OCI-LY3 (cell line): Measurements from ENCODE around the gene GMPPA.

Experiments used
- EZH2phosphoT487 ChIP-seq: fragments of 200-600 bp; shearing (Covaris generic); IDR thresholded peaks from 2 replicates; pipeline ENCODE4 v1.6.1; 2018; ENCODE audit warnings: antibody characterized with exemption, mixed run types, low read depth
- TF ChIP-seq, protein P1 (sequence below): fragments of 200-600, 300-600 bp; sonication (generic); IDR thresholded peaks from 2 replicates; pipeline ENCODE4 v1.5.1; 2014; ENCODE audit warnings: antibody characterized with exemption, low read length, low read depth

DNA sequence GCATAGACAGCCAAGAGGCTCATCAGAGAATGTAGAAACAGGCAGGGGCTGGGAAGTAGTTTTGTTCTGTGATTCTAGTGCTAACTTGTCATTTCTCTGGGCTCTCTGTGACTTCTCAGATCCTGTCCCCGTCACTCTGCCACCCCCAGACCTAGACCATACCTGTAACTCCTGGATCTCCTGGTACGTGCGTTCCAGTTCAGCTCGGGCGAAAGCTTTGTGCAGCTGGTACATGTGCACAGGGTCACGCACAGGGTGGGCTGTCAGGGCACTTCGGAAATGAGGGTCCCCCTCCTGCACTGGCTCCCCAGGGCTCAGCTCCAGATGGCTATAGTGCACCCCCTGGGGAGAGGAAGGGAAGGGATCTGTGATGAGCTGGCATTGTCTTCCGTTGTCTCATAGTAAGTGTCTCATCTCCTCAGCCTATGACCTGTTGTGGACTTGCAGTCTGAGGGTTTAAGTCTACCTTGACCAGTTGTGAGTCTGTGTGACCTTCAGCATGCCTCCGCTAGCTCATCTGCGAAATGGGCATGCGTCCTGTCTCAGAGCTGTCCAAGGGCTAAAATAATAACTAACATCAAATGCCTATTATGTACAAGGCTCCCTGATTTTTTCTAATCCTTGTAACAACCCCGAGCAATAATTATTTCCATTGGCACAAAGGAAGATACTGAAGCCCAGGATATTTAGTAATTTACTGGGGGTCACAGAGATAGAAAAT is 42.3 kb downstream of the GMPPA start:
- TF ChIP-seq, protein P1, sequence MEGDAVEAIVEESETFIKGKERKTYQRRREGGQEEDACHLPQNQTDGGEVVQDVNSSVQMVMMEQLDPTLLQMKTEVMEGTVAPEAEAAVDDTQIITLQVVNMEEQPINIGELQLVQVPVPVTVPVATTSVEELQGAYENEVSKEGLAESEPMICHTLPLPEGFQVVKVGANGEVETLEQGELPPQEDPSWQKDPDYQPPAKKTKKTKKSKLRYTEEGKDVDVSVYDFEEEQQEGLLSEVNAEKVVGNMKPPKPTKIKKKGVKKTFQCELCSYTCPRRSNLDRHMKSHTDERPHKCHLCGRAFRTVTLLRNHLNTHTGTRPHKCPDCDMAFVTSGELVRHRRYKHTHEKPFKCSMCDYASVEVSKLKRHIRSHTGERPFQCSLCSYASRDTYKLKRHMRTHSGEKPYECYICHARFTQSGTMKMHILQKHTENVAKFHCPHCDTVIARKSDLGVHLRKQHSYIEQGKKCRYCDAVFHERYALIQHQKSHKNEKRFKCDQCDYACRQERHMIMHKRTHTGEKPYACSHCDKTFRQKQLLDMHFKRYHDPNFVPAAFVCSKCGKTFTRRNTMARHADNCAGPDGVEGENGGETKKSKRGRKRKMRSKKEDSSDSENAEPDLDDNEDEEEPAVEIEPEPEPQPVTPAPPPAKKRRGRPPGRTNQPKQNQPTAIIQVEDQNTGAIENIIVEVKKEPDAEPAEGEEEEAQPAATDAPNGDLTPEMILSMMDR: no peak
- TF ChIP-seq EZH2phosphoT487: no peak
